Fibroblast of skin of scalp (primary cell): ENCODE results near the gene CAPN12.

Experiments used
- DNase-seq: peaks from one replicate; pipeline ENCODE4 v3.0.0-alpha.2; 2013

The CAPN12 gene

DNA sequence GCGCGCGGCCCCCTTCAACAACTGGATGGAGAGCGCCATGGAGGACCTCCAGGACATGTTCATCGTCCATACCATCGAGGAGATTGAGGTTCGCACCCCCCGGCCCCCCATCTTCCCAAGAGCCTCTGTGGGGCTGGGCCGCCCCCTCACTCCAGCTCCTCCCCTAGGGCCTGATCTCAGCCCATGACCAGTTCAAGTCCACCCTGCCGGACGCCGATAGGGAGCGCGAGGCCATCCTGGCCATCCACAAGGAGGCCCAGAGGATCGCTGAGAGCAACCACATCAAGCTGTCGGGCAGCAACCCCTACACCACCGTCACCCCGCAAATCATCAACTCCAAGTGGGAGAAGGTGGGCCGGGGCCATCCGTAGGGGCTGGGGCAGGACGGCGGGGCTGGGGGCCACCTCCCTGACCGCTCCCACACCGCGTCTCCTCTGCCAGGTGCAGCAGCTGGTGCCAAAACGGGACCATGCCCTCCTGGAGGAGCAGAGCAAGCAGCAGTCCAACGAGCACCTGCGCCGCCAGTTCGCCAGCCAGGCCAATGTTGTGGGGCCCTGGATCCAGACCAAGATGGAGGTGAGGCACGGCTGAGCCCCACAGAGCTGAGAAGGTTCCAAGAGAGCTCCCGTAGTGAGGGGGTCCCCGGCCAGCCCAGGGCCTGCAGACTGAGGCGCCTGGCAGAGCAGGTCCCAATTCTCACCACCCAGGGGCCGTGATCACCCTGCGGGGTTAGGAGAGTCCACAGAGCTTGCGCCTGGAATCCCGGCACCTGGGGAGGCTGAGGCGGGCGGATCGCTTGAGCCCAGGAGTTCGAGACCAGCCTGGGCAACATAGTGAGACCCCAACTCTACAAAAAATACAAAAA lies 20.1 kb downstream of the CAPN12 start:
- no peak for DNase-seq

DNA sequence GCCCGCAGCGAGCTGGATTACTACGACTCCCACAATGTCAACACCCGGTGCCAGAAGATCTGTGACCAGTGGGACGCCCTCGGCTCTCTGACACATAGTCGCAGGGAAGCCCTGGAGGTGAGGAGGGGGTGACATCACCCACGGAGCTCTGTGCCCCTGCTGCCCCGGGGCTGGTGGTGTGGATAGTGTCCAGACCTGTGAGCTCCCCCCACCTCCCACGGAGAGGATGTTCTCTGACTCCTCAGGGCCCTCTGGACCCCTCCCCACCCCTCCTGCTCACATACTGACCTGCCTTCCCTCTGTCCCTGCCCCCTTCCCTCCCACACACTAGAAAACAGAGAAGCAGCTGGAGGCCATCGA lies 20.7 kb downstream of the CAPN12 start:
- no peak for DNase-seq

- DNase-seq: no peak
Observed at GRCh38 chr19:38722947-38723605, 21.2 kb downstream of the CAPN12 start.

DNA sequence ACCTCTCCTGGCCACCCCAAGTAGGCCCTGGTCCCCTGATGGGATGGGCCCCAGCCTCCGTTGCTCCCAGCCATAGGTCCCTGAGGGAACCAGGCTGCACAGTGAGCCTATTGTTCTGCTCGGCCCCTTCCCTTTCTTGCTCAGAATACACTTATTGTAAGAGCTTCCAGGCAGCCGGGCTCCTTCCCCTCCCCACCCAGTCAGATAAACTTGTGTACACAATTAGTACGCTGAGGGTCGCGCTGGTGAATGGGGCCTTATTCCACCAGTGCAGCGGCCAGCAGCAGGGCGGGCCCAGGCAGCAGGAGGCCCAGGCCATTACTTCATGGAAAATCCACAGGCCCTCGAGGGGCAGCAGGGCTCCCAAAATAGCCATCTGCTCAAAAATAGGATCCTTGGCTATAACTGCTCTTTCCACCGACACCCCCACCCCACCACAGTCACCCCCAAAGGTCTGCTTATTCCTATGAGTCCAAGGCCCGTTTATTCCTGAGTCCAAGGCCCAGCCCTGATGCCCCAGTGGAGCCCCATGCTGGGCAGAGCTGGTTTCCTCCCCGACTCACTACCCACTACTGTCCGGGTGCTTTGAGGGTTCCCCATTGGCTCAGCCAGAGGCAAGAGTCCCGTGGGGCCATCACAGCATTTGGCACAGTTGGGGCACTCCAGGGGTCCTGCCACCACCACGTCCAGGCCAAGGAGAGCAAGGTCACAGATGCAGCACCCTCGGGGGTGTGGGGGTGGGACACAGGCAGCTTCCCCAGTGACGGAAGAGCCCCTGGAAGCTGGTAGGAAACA lies 22.1 kb downstream of the CAPN12 start:
- no peak for DNase-seq

DNA sequence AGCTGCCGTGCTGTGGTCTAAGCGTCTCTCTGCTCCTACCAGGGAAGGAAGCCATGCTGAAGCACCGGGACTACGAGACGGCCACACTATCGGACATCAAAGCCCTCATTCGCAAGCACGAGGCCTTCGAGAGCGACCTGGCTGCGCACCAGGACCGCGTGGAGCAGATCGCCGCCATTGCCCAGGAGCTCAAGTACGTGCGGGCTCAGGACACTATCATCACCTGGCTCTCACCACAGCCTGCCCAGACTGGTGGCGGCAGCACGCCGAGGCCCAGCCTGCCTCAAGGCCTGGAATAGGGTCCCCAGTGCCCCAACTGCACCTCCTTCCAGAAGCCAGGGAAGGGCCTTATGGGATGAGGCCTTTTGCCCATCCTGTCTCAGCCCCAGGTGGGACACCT lies 22.8 kb downstream of the CAPN12 start:
- no peak for DNase-seq

GRCh38 chr19:38720559-38721236 lies 23.6 kb downstream of the CAPN12 start:
- DNase-seq: no peak

GRCh38 chr19:38719761-38720558 lies 24.3 kb downstream of the CAPN12 start:
- peak; percentile 23 for DNase-seq

DNA sequence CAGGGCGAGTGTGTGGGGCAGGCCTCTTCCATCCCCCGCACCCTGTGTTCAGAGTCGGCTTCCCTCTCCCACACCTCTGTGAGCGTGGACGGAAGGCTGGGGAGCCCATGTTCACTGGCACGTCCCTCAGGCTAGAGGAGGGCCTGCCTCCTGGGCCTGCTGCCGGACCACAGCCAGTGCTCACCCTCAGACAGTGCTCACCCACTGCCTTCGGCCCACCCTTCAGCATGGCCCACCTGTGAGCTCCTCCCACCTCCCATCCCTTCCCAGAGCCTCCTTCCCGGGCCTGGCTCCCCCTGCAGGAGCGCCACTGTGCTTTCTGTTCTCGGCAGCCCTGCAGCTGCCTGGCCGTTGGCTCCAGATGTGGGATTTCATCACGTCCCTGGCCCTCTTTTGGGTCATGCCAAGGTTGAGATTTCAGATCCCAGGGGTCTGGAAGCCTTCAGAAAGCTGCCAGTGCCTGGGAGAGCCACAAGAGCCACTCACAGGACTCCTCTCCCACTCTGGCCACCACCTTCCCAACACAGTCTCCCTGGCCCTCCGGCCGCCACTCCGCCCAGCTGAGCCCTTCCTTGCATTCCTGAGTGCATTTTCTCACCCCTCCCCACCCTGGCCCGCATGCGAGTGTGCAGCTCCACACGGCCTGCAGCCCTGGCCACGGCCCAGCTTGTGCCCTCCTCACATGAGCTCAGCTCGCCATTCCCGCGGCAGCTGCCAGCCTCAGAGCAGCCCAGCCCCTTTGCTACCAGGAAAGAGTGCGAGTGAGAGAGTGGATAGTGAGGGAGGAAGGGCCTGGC lies 25.3 kb downstream of the CAPN12 start:
- peak; percentile 83 for DNase-seq

DNA sequence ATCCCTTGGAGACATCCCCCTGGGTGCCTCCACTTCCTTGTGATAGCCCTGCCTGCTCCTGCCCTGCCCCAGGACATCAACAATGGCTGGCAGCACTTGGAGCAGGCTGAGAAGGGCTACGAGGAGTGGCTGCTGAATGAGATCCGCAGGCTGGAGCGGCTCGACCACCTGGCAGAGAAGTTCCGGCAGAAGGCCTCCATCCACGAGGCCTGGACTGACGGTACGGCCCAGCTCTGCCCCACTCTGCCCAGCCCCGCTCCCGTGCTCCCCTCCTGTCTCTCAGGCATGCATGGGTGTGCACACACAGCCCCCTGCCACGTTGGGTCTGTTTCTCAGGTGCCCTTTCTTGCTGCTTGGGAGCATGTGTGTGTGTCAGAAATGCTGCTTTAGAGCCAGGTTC lies 26.4 kb downstream of the CAPN12 start:
- DNase-seq: no peak

- no peak for DNase-seq
Observed at GRCh38 chr19:38717051-38717450, 27.2 kb downstream of the CAPN12 start.

DNA sequence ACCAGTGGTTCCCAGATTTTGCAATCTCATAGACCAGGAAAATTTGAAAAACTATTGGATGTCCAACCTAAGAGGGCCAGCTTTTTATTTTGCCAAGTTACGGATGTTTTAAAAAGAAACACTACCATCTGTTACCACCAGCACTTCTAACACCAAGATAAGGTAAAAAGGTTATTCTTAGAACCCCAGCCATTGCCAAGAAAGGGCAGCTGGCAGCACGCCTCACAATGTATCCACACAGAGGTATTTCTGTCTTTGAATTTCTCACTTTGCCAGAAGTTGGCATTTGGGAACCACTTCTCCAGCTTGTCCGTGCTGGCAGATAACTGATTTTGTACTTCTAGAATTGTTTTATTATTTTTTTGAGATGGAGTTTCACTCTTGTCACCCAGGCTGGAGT lies 28.7 kb downstream of the CAPN12 start:
- DNase-seq: no peak

- DNase-seq: no peak
Observed at GRCh38 chr19:38714354-38714778, 29.9 kb downstream of the CAPN12 start.

GRCh38 chr19:38713865-38714264 lies 30.4 kb downstream of the CAPN12 start:
- DNase-seq: no peak

DNA sequence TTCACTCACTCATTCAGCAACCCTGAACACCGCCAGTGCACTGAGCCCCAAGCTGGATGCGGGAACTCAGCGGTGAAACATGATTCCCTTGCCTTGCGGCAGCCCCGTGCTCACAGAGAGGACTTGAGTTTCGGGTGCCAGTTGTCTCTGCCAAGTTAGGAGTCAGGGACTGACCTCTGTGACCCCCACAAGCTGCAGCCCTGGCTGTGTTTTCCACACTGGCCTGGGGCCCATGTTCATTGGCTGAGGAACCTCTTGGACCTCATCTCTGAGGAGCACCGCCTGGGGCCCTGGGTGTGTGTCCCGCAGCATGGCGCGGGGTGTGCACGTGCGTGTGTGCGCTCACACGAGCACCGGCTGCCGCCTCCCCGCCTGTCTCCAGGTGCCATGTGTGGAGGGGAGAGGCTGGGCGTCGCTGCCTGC lies 31.0 kb downstream of the CAPN12 start:
- DNase-seq: no peak

GRCh38 chr19:38712161-38712748 lies 32.0 kb downstream of the CAPN12 start:
- DNase-seq: no peak

- DNase-seq: peak; percentile 89
Observed at GRCh38 chr19:38711726-38712153, 32.5 kb downstream of the CAPN12 start.

DNA sequence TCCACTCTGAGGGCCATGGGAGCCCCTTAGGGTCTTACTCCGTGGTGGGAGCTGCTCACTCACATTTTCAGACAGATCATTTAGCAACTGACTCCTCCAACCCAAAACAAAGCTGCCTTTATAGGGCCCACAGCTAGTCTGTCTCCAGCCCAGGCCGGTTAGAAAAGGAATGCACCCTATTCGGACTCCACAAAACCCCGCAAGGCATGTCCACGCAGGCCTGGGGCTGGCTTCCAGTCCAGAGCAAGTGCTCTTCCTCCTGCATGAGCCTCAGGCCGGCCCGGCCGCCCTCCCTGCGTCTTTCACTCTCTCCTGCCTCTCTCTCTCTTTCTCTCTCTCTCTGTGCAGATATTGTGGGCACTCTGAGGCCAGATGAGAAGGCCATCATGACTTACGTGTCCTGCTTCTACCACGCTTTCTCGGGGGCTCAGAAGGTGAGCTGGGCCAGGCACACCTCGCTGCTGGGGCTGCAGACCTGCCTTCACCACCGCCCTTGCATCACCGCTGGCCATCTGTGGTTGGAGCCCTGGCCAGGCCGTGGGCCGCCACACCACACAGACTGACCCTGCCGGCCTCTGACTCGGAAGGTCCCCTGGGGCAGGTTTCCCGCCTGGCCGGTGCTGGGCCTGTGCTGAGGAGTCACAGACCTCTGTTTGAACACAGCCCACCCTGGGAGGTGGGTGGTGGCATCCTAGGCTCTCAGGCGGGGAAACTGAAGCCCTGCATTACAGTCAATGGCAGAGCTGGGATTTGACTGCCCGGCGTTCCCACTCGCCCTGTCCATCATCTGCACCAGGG lies 33.1 kb downstream of the CAPN12 start:
- DNase-seq: no peak

- DNase-seq: no peak
Observed at GRCh38 chr19:38710416-38710702, 33.9 kb downstream of the CAPN12 start.

DNA sequence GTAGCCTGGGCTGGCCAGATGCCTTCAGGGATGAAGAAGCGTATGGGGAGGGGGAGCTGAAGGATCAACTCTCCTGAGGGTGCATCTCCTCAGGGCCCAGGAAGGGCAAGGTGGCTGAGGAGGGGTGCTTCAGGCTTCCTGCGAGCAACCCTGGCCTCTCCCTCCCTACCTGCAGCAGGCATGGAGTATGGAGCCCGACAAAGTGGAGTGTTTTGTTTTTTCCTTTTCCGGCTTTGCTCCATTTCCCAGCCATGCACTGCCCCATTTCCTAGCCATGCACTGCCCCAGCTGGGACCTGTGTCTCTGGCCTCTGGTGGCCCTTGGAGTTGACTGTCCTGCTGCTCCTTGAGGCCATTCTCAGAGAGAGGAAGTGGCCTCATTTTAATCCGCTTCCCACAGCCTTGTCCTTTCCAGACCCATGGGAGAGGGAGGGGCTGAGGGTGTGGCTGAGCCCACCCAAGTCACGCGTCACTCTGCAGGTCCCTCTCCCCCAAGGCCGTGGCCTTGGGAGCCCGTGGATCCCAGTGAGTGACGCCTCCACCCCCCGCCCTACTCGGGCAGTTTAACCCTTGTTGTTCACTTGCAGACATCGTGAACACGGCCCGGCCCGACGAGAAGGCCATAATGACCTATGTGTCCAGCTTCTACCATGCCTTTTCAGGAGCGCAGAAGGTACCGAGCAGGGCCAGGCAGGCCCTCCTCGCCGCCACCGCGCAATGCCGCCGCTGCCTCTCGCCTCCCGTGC lies 34.4 kb downstream of the CAPN12 start:
- no peak for DNase-seq
